NAMALWA (cell line): ENCODE data around the gene VCPKMT.
"Not testable (repeated sequence)": the region's sequence is repeated elsewhere in the genome, so short reads cannot be mapped to it uniquely, and the experiment has no call there.

Experiments
- DNase-seq: peaks from one replicate; pipeline ENCODE4 v3.0.0-alpha.2; 2015; ENCODE audit warnings: low spot score

Gene VCPKMT

GRCh38 chr14:50092006-50092555 lies 24.3 kb downstream of the VCPKMT start:
- DNase-seq: no peak

GRCh38 chr14:50091240-50091913 lies 25.0 kb downstream of the VCPKMT start:
- DNase-seq: no peak

GRCh38 chr14:50089208-50089607 lies 27.2 kb downstream of the VCPKMT start:
- no peak for DNase-seq

- DNase-seq: no peak
These were observed 27.6 kb downstream of the VCPKMT start for GRCh38 chr14:50088731-50089130.

GRCh38 chr14:50088117-50088515 lies 28.3 kb downstream of the VCPKMT start:
- no peak for DNase-seq

- no peak for DNase-seq
These were observed 28.8 kb downstream of the VCPKMT start for GRCh38 chr14:50087341-50088116.

- no peak for DNase-seq
These were observed 30.1 kb downstream of the VCPKMT start for GRCh38 chr14:50086321-50086711.

- DNase-seq: peak; percentile 45
These were observed 30.6 kb downstream of the VCPKMT start for GRCh38 chr14:50085570-50086320.

- DNase-seq: no peak
These were observed 31.7 kb downstream of the VCPKMT start for GRCh38 chr14:50084666-50085065.

GRCh38 chr14:50083467-50084337 lies 32.7 kb downstream of the VCPKMT start:
- DNase-seq: no peak

- peak; percentile 44 for DNase-seq
These were observed 33.4 kb downstream of the VCPKMT start for GRCh38 chr14:50082784-50083466.

GRCh38 chr14:50082308-50082742 lies 34.0 kb downstream of the VCPKMT start:
- DNase-seq: no peak

GRCh38 chr14:50079103-50079502 lies 37.3 kb downstream of the VCPKMT start:
- DNase-seq: not testable (repeated sequence)

- not testable (repeated sequence) for DNase-seq
These were observed 42.7 kb downstream of the VCPKMT start for GRCh38 chr14:50073663-50074062.

GRCh38 chr14:50072395-50072794 lies 44.0 kb downstream of the VCPKMT start:
- DNase-seq: no peak

- no peak for DNase-seq
These were observed 45.4 kb downstream of the VCPKMT start for GRCh38 chr14:50070840-50071548.

- no peak for DNase-seq
These were observed 46.1 kb downstream of the VCPKMT start for GRCh38 chr14:50070230-50070629.

- no peak for DNase-seq
These were observed 47.0 kb downstream of the VCPKMT start for GRCh38 chr14:50069325-50069724.

GRCh38 chr14:50068496-50068895 lies 47.9 kb downstream of the VCPKMT start:
- no peak for DNase-seq
